ENCODE measurements around the gene FBXL20.
A peak's percentile ranks its signal among the peaks of the same experiment; 100 is the strongest.

Gene FBXL20

DNA sequence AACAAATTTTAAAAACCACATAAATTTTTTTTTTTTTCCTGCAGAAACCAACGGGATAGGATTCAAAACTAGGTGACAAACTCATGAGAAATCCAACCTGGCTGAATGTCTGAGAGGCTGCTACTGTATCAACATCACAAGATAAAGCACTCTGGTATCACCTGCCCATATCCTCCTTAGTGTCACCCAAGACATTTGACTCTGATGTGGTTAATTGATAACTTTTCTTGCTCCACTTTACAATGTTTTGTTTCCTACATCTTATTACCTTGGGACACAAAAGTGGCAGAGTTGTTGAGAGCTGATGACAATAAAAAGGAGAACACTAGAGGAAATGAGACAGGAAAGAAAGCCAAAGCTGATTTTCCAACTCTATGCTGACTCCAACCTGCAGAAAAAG is 4.0 kb upstream of the FBXL20 start:
- H3K4me1 ChIP-seq (ENCODE audit: control insufficient read depth, insufficient read depth, low read length) = no peaks in the 10 kb centered on the region; the same call in 1 of the 2 replicates
- no peaks in the 10 kb centered on the region for H3K27me3 ChIP-seq (ENCODE audit: control insufficient read depth, insufficient read depth, low read length)
- H3K27ac ChIP-seq (ENCODE audit: low read depth, low read length) = no peak overlapping the region
- no peak overlapping the region for H3K4me3 ChIP-seq (ENCODE audit: low read depth, low read length)
- peaks cover 48% of the 10 kb centered on the region for H3K36me3 ChIP-seq (ENCODE audit: control insufficient read depth, insufficient read depth, low read length)
- no peaks in the 10 kb centered on the region for H3K9me3 ChIP-seq (ENCODE audit: control insufficient read depth, insufficient read depth, low read depth, low read length)
- H3K9ac ChIP-seq (ENCODE audit: low read length) = no peak overlapping the region

- Histone ChIP-seq H3K27ac (ENCODE audit: low read depth, low read length) (no peak overlapping the region), H3K4me1 (ENCODE audit: control insufficient read depth, insufficient read depth, low read length) (no peaks in the 10 kb centered on the region; the same call in none of the 2 replicates), H3K27me3 (ENCODE audit: control insufficient read depth, insufficient read depth, low read length) (no peaks in the 10 kb centered on the region), H3K9ac (ENCODE audit: low read length) (no peak overlapping the region), H3K4me3 (ENCODE audit: low read depth, low read length) (no peak overlapping the region), H3K36me3 (ENCODE audit: control insufficient read depth, insufficient read depth, low read length) (peaks cover 41% of the 10 kb centered on the region), H3K9me3 (ENCODE audit: control insufficient read depth, insufficient read depth, low read depth, low read length) (no peaks in the 10 kb centered on the region)
These were observed 3.3 kb upstream of the FBXL20 start for GRCh38 chr17:39404542-39405378.

DNA sequence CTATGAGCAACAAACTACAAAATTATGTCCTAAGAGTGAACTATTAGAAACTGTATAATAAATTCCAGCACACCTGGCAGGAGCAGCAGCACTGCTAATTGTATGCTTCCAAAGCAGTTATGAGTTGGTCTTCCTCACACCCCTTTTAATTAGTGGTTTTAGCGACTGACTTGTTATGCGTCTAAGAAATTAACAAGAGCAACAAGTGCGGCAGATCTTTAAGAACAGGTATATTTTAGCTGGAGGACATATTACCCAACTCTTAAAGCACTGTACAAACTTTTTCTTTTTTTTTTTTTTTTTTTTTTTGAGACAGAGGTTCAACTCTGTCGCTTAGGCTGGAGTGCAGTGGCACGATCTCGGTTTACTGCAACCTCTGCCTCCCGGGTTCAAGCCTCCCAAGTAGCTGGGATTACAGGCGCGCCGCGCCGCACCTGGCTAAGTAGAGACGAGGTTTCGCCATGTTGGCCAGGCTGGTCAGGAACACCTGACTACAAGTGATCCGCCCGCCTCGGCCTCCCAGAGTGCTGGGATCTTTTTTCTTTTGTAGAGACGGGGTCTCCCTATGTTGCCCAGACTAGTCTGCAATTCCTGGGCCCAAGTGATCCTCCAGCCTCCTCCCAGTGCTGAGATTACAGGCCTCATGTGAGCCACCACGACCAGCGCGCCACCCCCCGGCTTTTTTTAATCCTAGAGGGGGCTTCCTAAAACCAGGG is 1.6 kb upstream of the FBXL20 start:
- no peak overlapping the region for H3K4me3 ChIP-seq (ENCODE audit: low read depth, low read length)
- no peak overlapping the region for H3K9ac ChIP-seq (ENCODE audit: low read length)
- H3K27ac ChIP-seq (ENCODE audit: low read depth, low read length) = no peak overlapping the region
- no peaks in the 10 kb centered on the region for H3K9me3 ChIP-seq (ENCODE audit: control insufficient read depth, insufficient read depth, low read depth, low read length)
- no peaks in the 10 kb centered on the region; the same call in none of the 2 replicates for H3K4me1 ChIP-seq (ENCODE audit: control insufficient read depth, insufficient read depth, low read length)
- H3K27me3 ChIP-seq (ENCODE audit: control insufficient read depth, insufficient read depth, low read length) = no peaks in the 10 kb centered on the region
- peaks cover 24% of the 10 kb centered on the region for H3K36me3 ChIP-seq (ENCODE audit: control insufficient read depth, insufficient read depth, low read length)

- peak overlapping the region; percentile 96 for H3K4me3 ChIP-seq (ENCODE audit: low read depth, low read length)
- H3K9me3 ChIP-seq (ENCODE audit: control insufficient read depth, insufficient read depth, low read depth, low read length) = no peaks in the 10 kb centered on the region
- no peaks in the 10 kb centered on the region for H3K27me3 ChIP-seq (ENCODE audit: control insufficient read depth, insufficient read depth, low read length)
- H3K4me1 ChIP-seq (ENCODE audit: control insufficient read depth, insufficient read depth, low read length) = no peaks in the 10 kb centered on the region; the same call in none of the 2 replicates
- H3K9ac ChIP-seq (ENCODE audit: low read length) = peak overlapping the region; percentile 84
- peaks cover 17% of the 10 kb centered on the region for H3K36me3 ChIP-seq (ENCODE audit: control insufficient read depth, insufficient read depth, low read length)
- H3K27ac ChIP-seq (ENCODE audit: low read depth, low read length) = no peak overlapping the region
These were observed 941 bp upstream of the FBXL20 start for GRCh38 chr17:39402244-39402889.

GRCh38 chr17:39400547-39401411 is 647 bp downstream of the FBXL20 start:
- Histone ChIP-seq H3K9me3 (ENCODE audit: control insufficient read depth, insufficient read depth, low read depth, low read length) (no peaks in the 10 kb centered on the region), H3K9ac (ENCODE audit: low read length) (peak overlapping the region; percentile 75), H3K27ac (ENCODE audit: low read depth, low read length) (peak overlapping the region; percentile 38; the same call in 1 of the 2 replicates), H3K4me1 (ENCODE audit: control insufficient read depth, insufficient read depth, low read length) (no peaks in the 10 kb centered on the region; the same call in 1 of the 2 replicates), H3K27me3 (ENCODE audit: control insufficient read depth, insufficient read depth, low read length) (no peaks in the 10 kb centered on the region), H3K36me3 (ENCODE audit: control insufficient read depth, insufficient read depth, low read length) (peaks cover 4% of the 10 kb centered on the region; the same call in 1 of the 2 replicates), H3K4me3 (ENCODE audit: low read depth, low read length) (peak overlapping the region; percentile 96)

- Histone ChIP-seq H3K9me3 (ENCODE audit: control insufficient read depth, insufficient read depth, low read depth, low read length) (no peaks in the 10 kb centered on the region), H3K4me3 (ENCODE audit: low read depth, low read length) (peak overlapping the region; percentile 96; the same call in 1 of the 2 replicates), H3K27me3 (ENCODE audit: control insufficient read depth, insufficient read depth, low read length) (no peaks in the 10 kb centered on the region), H3K9ac (ENCODE audit: low read length) (no peak overlapping the region), H3K27ac (ENCODE audit: low read depth, low read length) (no peak overlapping the region), H3K36me3 (ENCODE audit: control insufficient read depth, insufficient read depth, low read length) (peaks cover under 1% of the 10 kb centered on the region; the same call in 1 of the 2 replicates), H3K4me1 (ENCODE audit: control insufficient read depth, insufficient read depth, low read length) (no peaks in the 10 kb centered on the region; the same call in 1 of the 2 replicates)
These were observed 1.6 kb downstream of the FBXL20 start for GRCh38 chr17:39399791-39400190.

DNA sequence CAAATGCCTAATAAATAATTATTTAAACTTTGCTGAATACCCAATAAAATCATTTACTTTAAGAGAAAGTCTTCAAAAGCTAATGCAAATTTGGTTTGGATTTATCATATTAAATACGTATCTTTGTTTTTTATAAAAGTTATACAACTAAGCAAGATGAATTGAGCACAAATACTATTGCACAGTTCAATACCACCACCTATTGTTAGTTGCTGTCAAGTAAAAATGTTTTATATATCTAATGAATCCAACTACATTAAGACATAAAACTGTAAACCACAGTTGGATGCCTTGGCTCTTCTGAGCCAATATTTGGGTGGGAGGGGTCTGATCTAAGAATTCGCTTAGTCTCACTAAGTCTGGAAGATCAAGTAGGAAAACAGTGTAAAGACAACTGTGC is 7.7 kb downstream of the FBXL20 start:
- Histone ChIP-seq H3K4me3 (ENCODE audit: low read depth, low read length) (no peak overlapping the region), H3K27me3 (ENCODE audit: control insufficient read depth, insufficient read depth, low read length) (no peaks in the 10 kb centered on the region), H3K9me3 (ENCODE audit: control insufficient read depth, insufficient read depth, low read depth, low read length) (no peaks in the 10 kb centered on the region), H3K4me1 (ENCODE audit: control insufficient read depth, insufficient read depth, low read length) (no peaks in the 10 kb centered on the region), H3K36me3 (ENCODE audit: control insufficient read depth, insufficient read depth, low read length) (no peaks in the 10 kb centered on the region), H3K27ac (ENCODE audit: low read depth, low read length) (no peak overlapping the region), H3K9ac (ENCODE audit: low read length) (no peak overlapping the region)

- no peaks in the 10 kb centered on the region for H3K36me3 ChIP-seq (ENCODE audit: control insufficient read depth, insufficient read depth, low read length)
- H3K9ac ChIP-seq (ENCODE audit: low read length) = no peak overlapping the region
- no peaks in the 10 kb centered on the region for H3K4me1 ChIP-seq (ENCODE audit: control insufficient read depth, insufficient read depth, low read length)
- H3K9me3 ChIP-seq (ENCODE audit: control insufficient read depth, insufficient read depth, low read depth, low read length) = no peaks in the 10 kb centered on the region
- H3K27ac ChIP-seq (ENCODE audit: low read depth, low read length) = no peak overlapping the region
- H3K4me3 ChIP-seq (ENCODE audit: low read depth, low read length) = no peak overlapping the region
- H3K27me3 ChIP-seq (ENCODE audit: control insufficient read depth, insufficient read depth, low read length) = no peaks in the 10 kb centered on the region
These were observed 10.0 kb downstream of the FBXL20 start for GRCh38 chr17:39391448-39391847.

DNA sequence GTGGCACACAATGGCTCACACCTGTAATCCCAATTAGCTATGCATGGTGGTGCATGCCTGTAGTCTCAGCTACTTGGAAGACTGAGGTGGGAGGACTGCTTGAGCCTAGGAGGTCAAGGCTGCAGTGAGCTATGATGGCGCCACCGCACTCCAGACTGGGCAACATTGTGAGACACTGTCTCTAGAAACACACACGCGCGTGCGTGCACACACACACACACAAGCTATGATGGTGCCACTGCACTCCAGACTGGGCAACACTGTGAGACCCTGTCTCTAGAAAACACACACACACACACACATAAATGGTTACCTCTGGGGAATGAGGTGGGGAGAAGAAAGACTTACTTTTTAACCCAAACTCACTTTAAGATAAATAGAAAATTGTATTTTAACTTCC is 16.4 kb downstream of the FBXL20 start:
- Histone ChIP-seq H3K36me3 (ENCODE audit: control insufficient read depth, insufficient read depth, low read length) (no peaks in the 10 kb centered on the region), H3K4me1 (ENCODE audit: control insufficient read depth, insufficient read depth, low read length) (no peaks in the 10 kb centered on the region)

GRCh38 chr17:39380144-39380543 is 21.3 kb downstream of the FBXL20 start:
- H3K9me3 ChIP-seq (ENCODE audit: control insufficient read depth, insufficient read depth, low read depth, low read length) = no peaks in the 10 kb centered on the region
- no peak overlapping the region for H3K27ac ChIP-seq (ENCODE audit: low read depth, low read length)
- H3K9ac ChIP-seq (ENCODE audit: low read length) = no peak overlapping the region
- no peaks in the 10 kb centered on the region for H3K36me3 ChIP-seq (ENCODE audit: control insufficient read depth, insufficient read depth, low read length)
- no peak overlapping the region for H3K4me3 ChIP-seq (ENCODE audit: low read depth, low read length)
- H3K4me1 ChIP-seq (ENCODE audit: control insufficient read depth, insufficient read depth, low read length) = peaks cover 2% of the 10 kb centered on the region; the same call in 1 of the 2 replicates
- H3K27me3 ChIP-seq (ENCODE audit: control insufficient read depth, insufficient read depth, low read length) = no peaks in the 10 kb centered on the region

More for the DNA sequence above, 16.4 kb downstream of the FBXL20 start:
- no peak overlapping the region for H3K27ac ChIP-seq (ENCODE audit: low read depth, low read length)
- no peak overlapping the region for H3K4me3 ChIP-seq (ENCODE audit: low read depth, low read length)
- H3K9ac ChIP-seq (ENCODE audit: low read length) = no peak overlapping the region
- no peaks in the 10 kb centered on the region for H3K27me3 ChIP-seq (ENCODE audit: control insufficient read depth, insufficient read depth, low read length)
- H3K9me3 ChIP-seq (ENCODE audit: control insufficient read depth, insufficient read depth, low read depth, low read length) = no peaks in the 10 kb centered on the region

Data from HUES6 (cell line).